ENCODE measurements around the gene RGS14.

DNA sequence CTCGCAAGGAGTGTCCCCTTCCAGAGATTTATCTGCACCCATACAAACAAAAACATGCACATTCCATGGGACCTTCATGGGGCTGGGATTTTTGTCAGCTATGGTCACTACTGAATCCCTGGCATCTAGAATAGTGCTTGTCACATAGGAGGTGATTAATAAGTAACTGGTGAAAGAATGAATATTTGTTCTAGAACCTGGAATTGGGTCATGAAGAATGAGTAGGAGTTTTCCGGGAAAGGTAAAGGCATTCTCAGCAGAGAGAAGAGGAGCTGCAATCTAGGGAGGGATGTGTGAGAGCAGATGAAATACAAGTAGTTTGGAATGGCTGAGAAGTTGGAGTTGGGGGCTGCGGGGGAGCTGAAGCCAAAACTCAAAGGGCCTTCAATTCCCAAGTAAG lies 3.5 kb upstream of the RGS14 start:
- TF ChIP-seq CTCF (IDR thresholded peaks at IDR 0.05; ENCODE audit: insufficient read depth, low read length, poor library complexity, severe bottlenecking) (no peak), EZH2phosphoT487 (conservative IDR thresholded peaks at IDR 0.05; ENCODE audit: low read length) (no peak)
